B cell (primary cell): ENCODE results near the gene KLF1. TPM values are rescaled to one million over a fixed set of nuclear protein-coding genes. Genes with fewer than 3 reads are reported as not detected.

Experiments
- ATAC-seq: fragments of 200-7000 bp; cut with Tn5 transposase; one replicate; pipeline ENCODE4 v1.10.0; 2021; ENCODE audit warnings: low read depth, mild to moderate bottlenecking, moderate number of reproducible peaks, moderate library complexity
- CTCF ChIA-PET: fragments of 350-600 bp; sonication (Branson Sonifier 250); formaldehyde crosslinking; loops from one replicate; lab custom pipeline; 2021; ENCODE audit warnings: antibody characterized with exemption, inconsistent platforms; lab: Charles Lee
- POLR2A ChIA-PET: fragments of 350-600 bp; sonication (Branson Sonifier 250); formaldehyde crosslinking; loops from one replicate; lab custom pipeline; 2021; ENCODE audit warnings: antibody characterized with exemption; lab: Charles Lee
- DNase-seq: peaks from one replicate; pipeline ENCODE4 v3.0.0; 2013
- H2AFZ ChIP-seq: 2 replicates; pipeline ENCODE4 v1.6.1; 2012; ENCODE audit warnings: mild to moderate bottlenecking, low read depth, low read length; ENCODE audit not compliant: insufficient read depth, poor library complexity, severe bottlenecking
- H3K27ac ChIP-seq, 2 donors: 1 replicate in 1 of 2; 2 replicates in 1 of 2; pipeline ENCODE4 v1.5.1; 2012 to 2013; ENCODE audit warnings: low read length in 2 of 2, mild to moderate bottlenecking in 2 of 2, moderate library complexity in 1 of 2
- H3K27me3 ChIP-seq, 4 experiments: fragments of 200-600 bp in 1 of 4; sonication (generic) in 1 of 4; replicated peaks in 1 of 4; 1 replicate in 2 of 4; 2 replicates in 2 of 4; pipeline versions ENCODE4 v1.6.1 to v1.7.0; 2013 to 2016; ENCODE audit warnings: low read length in 3 of 4, mild to moderate bottlenecking in 2 of 4, mixed read lengths in 1 of 4, moderate library complexity in 1 of 4; ENCODE audit not compliant: insufficient read depth in 4 of 4, control insufficient read depth in 3 of 4; ENCODE audit errors: control extremely low read depth in 1 of 4
- H3K36me3 ChIP-seq, 2 experiments: replicated peaks in 1 of 2; 1 replicate in 1 of 2; 2 replicates in 1 of 2; pipeline versions ENCODE4 v1.6.1 to v1.7.1; 2013; ENCODE audit warnings: low read length in 1 of 2; ENCODE audit not compliant: insufficient read depth in 2 of 2, control insufficient read depth in 1 of 2; ENCODE audit errors: control extremely low read depth in 1 of 2, extremely low read depth in 1 of 2
- H3K4me1 ChIP-seq, 2 donors: fragments of 200-600 bp in 1 of 2; sonication (generic) in 1 of 2; 1 replicate in 1 of 2; 2 replicates in 1 of 2; pipeline versions ENCODE4 v1.5.1 to v1.6.1; 2013 to 2017; ENCODE audit warnings: low read length in 2 of 2; ENCODE audit not compliant: control insufficient read depth in 2 of 2, insufficient read depth in 2 of 2
- H3K4me2 ChIP-seq: replicated peaks from 2 replicates; pipeline ENCODE3; 2012; ENCODE audit warnings: mild to moderate bottlenecking, low read depth, low read length; ENCODE audit not compliant: poor library complexity, severe bottlenecking
- H3K4me3 ChIP-seq, 5 experiments: fragments of 200-600 bp in 1 of 5; sonication (generic) in 1 of 5; 1 replicate in 3 of 5; 2 replicates in 2 of 5; pipeline versions ENCODE4 v1.5.1 to v1.7.0; 2011 to 2016; ENCODE audit warnings: low read length in 4 of 5, mild to moderate bottlenecking in 4 of 5, low read depth in 2 of 5, control low read depth in 1 of 5, moderate library complexity in 1 of 5; ENCODE audit not compliant: insufficient read depth in 1 of 5; ENCODE audit errors: control extremely low read depth in 1 of 5, extremely low read depth in 1 of 5
- H3K79me2 ChIP-seq: fragments of 200-600 bp; sonication (generic); one replicate; pipeline ENCODE4 v1.6.0; 2016; ENCODE audit warnings: low read length; ENCODE audit not compliant: control insufficient read depth, insufficient read depth
- H3K9ac ChIP-seq: fragments of 200-600 bp; sonication (generic); 2 replicates; pipeline ENCODE4 v1.6.1; 2017; ENCODE audit warnings: mild to moderate bottlenecking, low read length, moderate library complexity
- H3K9me3 ChIP-seq, 3 donors: one replicate each; pipeline versions ENCODE4 v1.6.1 to v1.7.1; 2013; ENCODE audit warnings: low read length in 2 of 3; ENCODE audit not compliant: control insufficient read depth in 2 of 3, insufficient read depth in 1 of 3; ENCODE audit errors: control extremely low read depth in 1 of 3
- H4K20me1 ChIP-seq: 2 replicates; pipeline ENCODE4 v1.6.0; 2012; ENCODE audit warnings: mild to moderate bottlenecking, low read length; ENCODE audit not compliant: insufficient read depth, control insufficient read depth, poor library complexity, severe bottlenecking
- H3K27ac Mint-ChIP-seq: one replicate; pipeline ENCODE4 v1.8.0; 2021; ENCODE audit warnings: mixed read lengths
- H3K27me3 Mint-ChIP-seq: one replicate; pipeline ENCODE4 v1.8.0; 2021; ENCODE audit warnings: mixed read lengths
- H3K4me1 Mint-ChIP-seq: one replicate; pipeline ENCODE4 v1.8.0; 2021; ENCODE audit warnings: mixed read lengths
- H3K4me3 Mint-ChIP-seq: one replicate; pipeline ENCODE4 v1.8.0; 2021; ENCODE audit warnings: mixed read lengths
- H3K9me3 Mint-ChIP-seq: one replicate; pipeline ENCODE4 v1.8.0; 2022; ENCODE audit warnings: mixed read lengths; ENCODE audit not compliant: insufficient read depth
- EZH2 ChIP-seq: IDR thresholded peaks from 2 replicates; pipeline ENCODE4 v1.6.1; 2012; ENCODE audit warnings: borderline replicate concordance, low read depth, mild to moderate bottlenecking, moderate library complexity, low read length; ENCODE audit not compliant: insufficient read depth, poor library complexity, severe bottlenecking
- whole genome bisulfite sequencing: methylation state at CpG from one replicate; pipeline ENCODE4 v1.1.5; 2013; ENCODE audit warnings: missing lambda C conversion rate; ENCODE audit not compliant: insufficient coverage; 5-methylcytosine and 5-hydroxymethylcytosine counted together
- intact Hi-C: fragments of 100-400 bp; cut with micrococcal nuclease; formaldehyde crosslinking; loops from one replicate; pipeline ENCODE4 v1.10.0; 2022
- polyA plus RNA-seq: library from polyadenylated mRNA; depleted of rRNA; stranded (reverse); fragments of >200 nt; gene quantifications from 2 replicates; pipeline ENCODE4 v1.2.3, GENCODE V29; 2012
- total RNA-seq, 2 donors: library from RNA; stranded (reverse); fragments of 120-200 nt in 1 of 2; gene quantifications; 1 replicate in 1 of 2; 2 replicates in 1 of 2; pipeline versions ENCODE4 v1.2.3 to v1.2.4, GENCODE V29; 2013 to 2022
- TF ChIP-seq, protein P1 (sequence below): fragments of 200-600 bp; IDR thresholded peaks from one replicate; pipeline ENCODE4 v1.8.0; 2022; ENCODE audit warnings: antibody characterized with exemption, mild to moderate bottlenecking

Gene KLF1
- total and polyA plus RNA-seq, 2 donors (not counting 1 experiment from before 2014, with no cell fraction given): not detected

DNA sequence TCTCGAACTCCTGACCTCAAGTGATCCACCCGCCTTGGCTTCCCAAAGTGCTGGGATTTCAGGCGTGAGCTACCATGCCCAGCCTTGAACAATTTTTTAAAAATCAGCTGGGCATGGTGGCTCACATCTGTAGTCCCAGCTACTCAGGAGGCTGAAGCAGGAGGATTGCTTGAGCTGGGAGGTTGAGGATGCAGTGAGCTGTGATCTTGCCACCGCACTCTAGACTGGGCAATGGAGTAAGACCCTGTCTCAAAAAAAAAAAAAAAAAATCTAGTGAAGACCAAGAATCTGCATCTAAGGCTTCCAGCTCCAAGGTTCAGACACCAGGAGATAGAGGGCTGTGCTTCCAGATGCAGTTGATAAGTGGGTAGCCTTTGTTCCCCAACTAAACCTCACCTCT, 22.9 kb downstream of the KLF1 start:
- H3K27ac ChIP-seq: no peak overlapping the region
- CTCF ChIA-PET: interaction anchor here (0.6 to 2.2 kb wide), 5 partner anchors 16 to 285 kb away, joined by 3 to 16 read pairs (median 3); no protein-coding TSS in a partner anchor
- no peak overlapping the region for H3K9ac ChIP-seq
- H3K27me3 ChIP-seq: peaks cover 0 to 2% (median 0%) of the 10 kb centered on the region in 4 experiments
- intact Hi-C loops: no loop called here
- H3K9me3 ChIP-seq: no peaks in the 10 kb centered on the region
- Mint-ChIP-seq H3K4me3 (no peak overlapping the region), H3K27ac (no peak overlapping the region), H3K9me3 (no peaks in the 10 kb centered on the region), H3K27me3 (peaks cover 13% of the 10 kb centered on the region), H3K4me1 (peaks cover 8% of the 10 kb centered on the region)
- TF ChIP-seq, protein P1, sequence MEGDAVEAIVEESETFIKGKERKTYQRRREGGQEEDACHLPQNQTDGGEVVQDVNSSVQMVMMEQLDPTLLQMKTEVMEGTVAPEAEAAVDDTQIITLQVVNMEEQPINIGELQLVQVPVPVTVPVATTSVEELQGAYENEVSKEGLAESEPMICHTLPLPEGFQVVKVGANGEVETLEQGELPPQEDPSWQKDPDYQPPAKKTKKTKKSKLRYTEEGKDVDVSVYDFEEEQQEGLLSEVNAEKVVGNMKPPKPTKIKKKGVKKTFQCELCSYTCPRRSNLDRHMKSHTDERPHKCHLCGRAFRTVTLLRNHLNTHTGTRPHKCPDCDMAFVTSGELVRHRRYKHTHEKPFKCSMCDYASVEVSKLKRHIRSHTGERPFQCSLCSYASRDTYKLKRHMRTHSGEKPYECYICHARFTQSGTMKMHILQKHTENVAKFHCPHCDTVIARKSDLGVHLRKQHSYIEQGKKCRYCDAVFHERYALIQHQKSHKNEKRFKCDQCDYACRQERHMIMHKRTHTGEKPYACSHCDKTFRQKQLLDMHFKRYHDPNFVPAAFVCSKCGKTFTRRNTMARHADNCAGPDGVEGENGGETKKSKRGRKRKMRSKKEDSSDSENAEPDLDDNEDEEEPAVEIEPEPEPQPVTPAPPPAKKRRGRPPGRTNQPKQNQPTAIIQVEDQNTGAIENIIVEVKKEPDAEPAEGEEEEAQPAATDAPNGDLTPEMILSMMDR: no peak
- TF ChIP-seq EZH2: no peak
- no peak for DNase-seq
- no peaks in the 10 kb centered on the region for H4K20me1 ChIP-seq
- POLR2A ChIA-PET: interaction anchor here (0.6 to 0.7 kb wide), 2 partner anchors 111 to 185 kb away, joined by 3 to 4 read pairs; no protein-coding TSS in a partner anchor
- H3K4me2 ChIP-seq: no peak overlapping the region
- H3K4me1 ChIP-seq: peaks cover 0 to 11% of the 10 kb centered on the region in 2 donors
- no peaks in the 10 kb centered on the region for H3K36me3 ChIP-seq
- H3K4me3 ChIP-seq: no peak overlapping the region
- ATAC-seq: no peak
- 88% methylated on average over 2 of the region's 4 CpGs for WGBS
- no peak overlapping the region for H2AFZ ChIP-seq
- no peaks in the 10 kb centered on the region for H3K79me2 ChIP-seq

GRCh38 chr19:12859546-12859945, 27.5 kb downstream of the KLF1 start:
- ChIA-PET CTCF (interaction anchor here (1.2 kb wide), 1 partner anchor 86 kb away, joined by 3 read pairs; no protein-coding TSS in a partner anchor), POLR2A (no interaction called here)
- Mint-ChIP-seq H3K4me3 (no peak overlapping the region), H3K27me3 (peaks cover 13% of the 10 kb centered on the region), H3K9me3 (peaks cover 3% of the 10 kb centered on the region), H3K4me1 (no peaks in the 10 kb centered on the region), H3K27ac (no peak overlapping the region)
- Histone ChIP-seq H2AFZ (no peak overlapping the region), H3K4me3 (no peak overlapping the region), H3K27ac (no peak overlapping the region), H3K9me3 (peaks cover 0 to 27% (median 5%) of the 10 kb centered on the region in 3 donors), H3K36me3 (no peaks in the 10 kb centered on the region), H4K20me1 (no peaks in the 10 kb centered on the region), H3K4me1 (no peaks in the 10 kb centered on the region), H3K79me2 (no peaks in the 10 kb centered on the region), H3K9ac (no peak overlapping the region), H3K4me2 (no peak overlapping the region), H3K27me3 (no peaks in the 10 kb centered on the region)
- ATAC-seq (no peak), DNase-seq (no peak)
- TF ChIP-seq, protein P1: no peak
- TF ChIP-seq EZH2: no peak
- intact Hi-C loops: no loop called here
- 100% methylated on average over 1 of the region's 7 CpGs for WGBS
